NCI-H2196 (cell line): ENCODE results near the gene ZNF213.

ENCODE experiments used
- DNase-seq: peaks from one replicate; lab custom pipeline; 2025; ENCODE audit not compliant: unreplicated experiment; lab: John Stamatoyannopoulos, UW

Gene ZNF213

GRCh38 chr16:3099732-3100499, 34.9 kb upstream of the ZNF213 start:
- DNase-seq = peak; percentile 84

- DNase-seq = no peak
These were observed 33.6 kb upstream of the ZNF213 start for GRCh38 chr16:3101018-3101840.

- no peak for DNase-seq
These were observed 32.9 kb upstream of the ZNF213 start for GRCh38 chr16:3101841-3102470.

GRCh38 chr16:3106205-3106928, 28.5 kb upstream of the ZNF213 start:
- peak; percentile 94 for DNase-seq

- DNase-seq = peak; percentile 90
These were observed 22.6 kb upstream of the ZNF213 start, which contains the start of gene ZNF205 for GRCh38 chr16:3112058-3112880. ZNF205 (plus strand) TSS chr16:3112586; CDS start chr16:3113431, 845 bp downstream.

- no peak for DNase-seq
These were observed 21.8 kb upstream of the ZNF213 start for GRCh38 chr16:3112881-3113574.

- no peak for DNase-seq
These were observed 20.9 kb upstream of the ZNF213 start for GRCh38 chr16:3113765-3114479.

GRCh38 chr16:3115003-3115402, 19.8 kb upstream of the ZNF213 start:
- no peak for DNase-seq

GRCh38 chr16:3115561-3115960, 19.3 kb upstream of the ZNF213 start:
- no peak for DNase-seq

GRCh38 chr16:3118204-3118790, 16.5 kb upstream of the ZNF213 start:
- DNase-seq = no peak

- DNase-seq = no peak
These were observed 16.0 kb upstream of the ZNF213 start for GRCh38 chr16:3118846-3119245.

- DNase-seq = no peak
These were observed 15.5 kb upstream of the ZNF213 start for GRCh38 chr16:3119286-3119685.

- DNase-seq = no peak
These were observed 15.0 kb upstream of the ZNF213 start for GRCh38 chr16:3119701-3120408.

- DNase-seq = no peak
These were observed 14.4 kb upstream of the ZNF213 start for GRCh38 chr16:3120435-3120834.

- peak; percentile 42 for DNase-seq
These were observed 12.9 kb upstream of the ZNF213 start for GRCh38 chr16:3121851-3122467.

GRCh38 chr16:3122926-3123570, 11.8 kb upstream of the ZNF213 start:
- no peak for DNase-seq
